ENCODE data around the gene SERPINA1. TPM values are rescaled to one million over a fixed set of nuclear protein-coding genes. Genes with fewer than 3 reads are reported as not detected.

SERPINA1 gene
- total RNA-seq, 1 experiment from 2014 or later = not detected

GRCh38 chr14:94387051-94388026 lies 1.1 kb downstream of the SERPINA1 start:
- H4K20me1 ChIP-seq (ENCODE audit: control insufficient read depth, insufficient read depth, insufficient read length) = no peaks in the 10 kb centered on the region

More at GRCh38 chr14:94387051-94388026, 1.1 kb downstream of the SERPINA1 start:
- Histone ChIP-seq H3K23me2 (ENCODE audit: insufficient read length, low read depth, low read length, poor library complexity, severe bottlenecking) (no peaks in the 10 kb centered on the region), H3K4me2 (ENCODE audit: insufficient read depth, insufficient read length, low read length) (no peak overlapping the region), H2BK15ac (ENCODE audit: low read depth, low read length) (no peak overlapping the region), H3K4me1 (ENCODE audit: insufficient read depth, low read length) (peaks cover 6% of the 10 kb centered on the region; the same call in 1 of the 2 replicates), H4K8ac (replicated peaks; ENCODE audit: insufficient read length, low read depth, low read length) (no peak overlapping the region), H3K79me1 (ENCODE audit: insufficient read depth, low read depth, low read length, poor library complexity, severe bottlenecking) (no peaks in the 10 kb centered on the region), H4K91ac (ENCODE audit: insufficient read length, low read depth, low read length) (no peak overlapping the region), H3K18ac (ENCODE audit: insufficient read length, low read depth, low read length) (no peak overlapping the region), H2AK5ac (ENCODE audit: insufficient read length, low read length) (no peak overlapping the region), H3K14ac (ENCODE audit: insufficient read depth, low read length) (no peak overlapping the region), H3K79me2 (ENCODE audit: insufficient read depth, low read length) (no peaks in the 10 kb centered on the region), H4K5ac (ENCODE audit: insufficient read length, low read depth, low read length) (no peak overlapping the region), H3K9ac (ENCODE audit: extremely low read depth, insufficient read length, low read length) (no peak overlapping the region), H3K9me3 (ENCODE audit: control insufficient read depth, low read depth, low read length) (no peaks in the 10 kb centered on the region), H2BK120ac (ENCODE audit: low read depth, low read length, poor library complexity, severe bottlenecking) (no peak overlapping the region), H2BK20ac (ENCODE audit: low read depth, low read length, poor library complexity, severe bottlenecking) (no peak overlapping the region), H3K23ac (ENCODE audit: insufficient read length, low read depth, low read length) (no peak overlapping the region), H2AFZ (ENCODE audit: low read length) (no peak overlapping the region), H2BK12ac (ENCODE audit: insufficient read length, low read depth, low read length) (no peak overlapping the region), H3K4ac (ENCODE audit: low read depth, low read length) (no peak overlapping the region), H2BK5ac (ENCODE audit: insufficient read length, low read length) (no peak overlapping the region), H3K56ac (ENCODE audit: insufficient read length, low read depth, low read length) (no peak overlapping the region), H3K27me3 (ENCODE audit: insufficient read depth, low read length) (no peaks in the 10 kb centered on the region), H3T11ph (ENCODE audit: low read length) (no peak overlapping the region), H3K27ac (ENCODE audit: insufficient read length, low read depth, low read length) (no peak overlapping the region)
- peaks cover 26 to 40% of the 10 kb centered on the region in 2 experiments for H3K4me1 Mint-ChIP-seq
- no peak for TF ChIP-seq CTCF (conservative IDR thresholded peaks at IDR 0.05)
- H3K27me3 Mint-ChIP-seq (ENCODE audit: low read depth) = peaks cover 10% of the 10 kb centered on the region
- H3K4me3 Mint-ChIP-seq = no peak overlapping the region; a peak in 1 of 5 replicates
- DNase-seq = no peak
- no peak overlapping the region for H3K27ac Mint-ChIP-seq
- no peaks in the 10 kb centered on the region for H3K9me3 Mint-ChIP-seq
- no CpG with 5 or more reads among the region's 12 CpGs for WGBS (ENCODE audit: extremely low coverage, insufficient read length, low lambda C conversion rate)
- H3K36me3 Mint-ChIP-seq (ENCODE audit: insufficient read depth in 1 of 3, low read depth in 3 of 3) = no peaks in the 10 kb centered on the region

All from H9 (cell line).